Stimulated activated CD8-positive, alpha-beta memory T cell treated with anti-CD3 and anti-CD28 coated beads, Interleukin-15, amount 100 ng/mL, for 1 hour (primary cell): ENCODE results near the gene PPP1R17.

Experiments
- DNase-seq: peaks from one replicate; pipeline ENCODE4 v3.0.0-alpha.2; 2020; ENCODE audit warnings: low read depth

The PPP1R17 gene

GRCh38 chr7:31687024-31687748, at the start of gene PPP1R17:
Gene PPP1R17, plus strand, starts transcription at chr7:31687215. Its CDS starts 5,227 bp downstream, at chr7:31692442.
- no peak for DNase-seq

DNA sequence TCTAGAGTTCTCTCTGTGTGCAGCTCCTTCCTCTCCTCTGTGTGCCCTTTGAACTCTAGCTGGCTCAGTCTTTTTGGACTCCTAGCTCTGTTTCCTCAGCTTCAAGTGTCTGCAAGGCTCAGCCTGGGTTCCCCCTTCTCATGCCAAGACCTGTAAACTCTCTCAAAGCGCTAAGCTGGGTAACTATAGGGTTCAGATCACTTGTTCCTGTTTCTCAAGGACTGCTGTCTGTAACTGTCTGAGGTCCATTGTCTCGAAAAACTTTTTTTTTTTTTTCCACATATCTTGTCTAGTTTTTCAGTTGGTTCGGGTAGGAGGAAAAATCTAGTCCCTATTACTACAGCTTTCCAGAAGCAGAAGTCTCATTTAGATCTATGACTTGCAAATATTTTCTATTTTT, 46.6 kb upstream of the PPP1R17 start:
- no peak for DNase-seq

GRCh38 chr7:31642681-31643115, 44.3 kb upstream of the PPP1R17 start:
- no peak for DNase-seq

DNA sequence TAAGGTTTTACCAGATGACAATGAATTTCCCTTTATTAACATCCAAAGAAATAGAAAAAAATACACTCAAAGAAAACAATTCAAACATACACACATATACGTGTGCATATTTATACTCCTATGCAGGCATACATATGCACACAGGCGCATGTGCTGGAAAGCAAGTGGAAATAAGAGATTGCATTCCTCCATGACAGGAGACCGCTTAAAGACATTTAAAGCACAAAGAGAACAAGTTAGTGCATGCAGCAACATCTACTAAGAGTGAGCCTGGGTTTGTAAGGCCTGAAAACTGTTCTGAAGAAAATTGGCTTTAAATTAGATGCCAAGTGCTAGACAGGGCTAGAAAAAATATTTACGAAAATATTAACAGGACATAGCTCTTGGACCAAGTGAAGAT, 40.1 kb upstream of the PPP1R17 start:
- DNase-seq: no peak

DNA sequence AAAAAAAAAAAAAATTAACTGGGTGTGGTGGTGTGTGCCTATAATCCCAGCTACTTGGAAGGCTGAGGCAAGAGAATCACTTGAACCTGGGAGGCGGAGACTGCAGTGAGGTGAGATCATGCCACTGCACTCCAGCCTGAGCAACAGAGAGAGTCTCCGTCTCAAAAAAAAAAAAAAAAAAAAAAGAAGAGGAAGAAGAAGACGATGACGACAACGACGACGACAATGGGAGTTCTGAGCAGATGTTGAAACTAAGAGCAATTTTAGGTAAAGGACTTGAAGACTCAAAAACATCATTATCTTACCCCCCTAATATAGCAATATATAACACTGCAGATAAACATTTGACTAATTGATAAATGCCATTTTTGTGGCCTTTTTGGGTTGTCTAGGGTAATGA, 39.5 kb upstream of the PPP1R17 start:
- DNase-seq: no peak

DNA sequence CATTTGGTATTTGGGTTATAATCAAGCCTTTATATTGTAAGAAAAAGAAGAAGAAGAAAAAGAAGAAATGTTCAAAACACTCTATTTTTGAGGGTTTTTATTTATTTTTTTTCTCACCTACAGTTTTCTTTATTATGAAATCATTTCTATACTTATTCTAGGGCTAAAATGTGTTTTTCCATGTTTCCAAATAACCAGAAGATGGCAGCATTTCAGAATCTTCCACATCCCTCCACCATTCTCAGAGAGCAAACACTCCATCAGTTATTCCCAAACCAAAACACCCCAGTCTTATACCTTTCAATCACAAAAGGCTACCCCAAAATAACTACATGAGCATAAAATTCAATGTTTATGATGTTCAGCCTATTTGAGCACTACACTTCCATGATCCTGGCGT, 38.7 kb upstream of the PPP1R17 start:
- DNase-seq: no peak

DNA sequence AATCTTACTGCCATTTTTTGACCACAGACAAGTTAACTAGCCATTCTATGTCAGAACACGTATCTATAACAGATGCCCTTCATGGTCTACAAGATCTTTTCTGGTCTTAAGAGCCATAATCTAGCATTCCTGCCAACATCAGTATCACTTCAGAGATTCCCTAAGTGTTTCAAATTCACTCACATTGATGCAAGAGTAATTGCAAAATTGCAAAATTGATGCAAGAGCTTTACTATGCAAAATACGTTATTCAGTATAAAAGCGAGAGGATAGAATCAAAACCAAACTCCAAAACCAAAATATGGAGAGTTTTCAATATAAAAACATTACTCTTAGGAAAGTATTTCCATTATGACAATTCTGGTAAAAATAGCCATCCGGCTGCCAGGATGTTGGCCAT, 38.1 kb upstream of the PPP1R17 start:
- DNase-seq: no peak

DNA sequence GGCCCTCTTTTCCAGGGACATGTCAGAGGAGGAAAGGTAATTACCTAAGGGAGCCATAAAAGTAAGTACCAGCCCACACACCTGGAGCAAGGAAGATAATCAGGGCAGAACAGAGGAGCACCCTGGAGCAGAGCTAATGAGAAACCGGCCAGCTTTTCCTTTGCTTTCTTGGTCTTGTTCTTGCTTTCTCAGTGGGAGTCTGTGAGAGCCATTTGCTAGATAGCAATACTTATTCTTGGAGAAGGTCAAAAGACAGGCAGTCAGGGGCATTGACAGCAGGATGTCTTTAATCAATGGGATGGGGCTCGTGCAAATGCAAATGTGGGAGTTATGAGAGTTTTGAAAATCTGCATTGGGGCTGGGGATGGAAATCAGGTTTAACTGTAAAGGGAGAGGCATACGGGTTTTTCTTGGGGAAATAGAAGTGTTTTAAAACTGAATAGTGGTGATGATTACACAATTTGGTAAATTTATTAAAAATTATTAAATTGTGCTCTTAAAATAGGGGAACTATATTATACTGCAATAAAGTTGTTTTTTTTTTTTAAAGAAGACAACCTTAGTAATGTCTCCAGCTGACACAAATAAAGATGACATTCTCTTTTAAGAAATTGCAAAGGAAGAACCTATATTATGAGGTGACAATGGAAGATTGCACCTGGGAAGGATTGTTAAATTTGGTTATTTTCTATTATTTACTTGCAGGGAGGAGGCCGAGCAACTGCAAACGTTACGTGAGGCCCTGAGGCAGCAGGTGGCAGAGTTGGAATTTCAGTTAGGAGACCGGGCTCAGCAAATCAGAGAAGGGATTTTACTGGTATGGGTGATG, 35.6 kb upstream of the PPP1R17 start:
- DNase-seq: no peak

DNA sequence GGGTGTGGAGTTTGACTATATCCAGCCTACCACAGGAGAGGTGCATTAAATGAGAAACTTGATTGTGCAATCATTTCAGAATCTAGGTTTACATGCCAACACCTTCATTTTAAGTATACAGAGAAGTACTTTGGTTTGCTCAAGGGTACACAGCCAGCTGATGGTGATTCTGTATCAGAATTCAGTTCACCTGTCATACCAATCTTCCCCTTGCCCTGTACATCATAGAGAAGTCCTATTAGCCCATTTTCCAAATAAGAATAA, 35.0 kb upstream of the PPP1R17 start:
- DNase-seq: no peak

DNA sequence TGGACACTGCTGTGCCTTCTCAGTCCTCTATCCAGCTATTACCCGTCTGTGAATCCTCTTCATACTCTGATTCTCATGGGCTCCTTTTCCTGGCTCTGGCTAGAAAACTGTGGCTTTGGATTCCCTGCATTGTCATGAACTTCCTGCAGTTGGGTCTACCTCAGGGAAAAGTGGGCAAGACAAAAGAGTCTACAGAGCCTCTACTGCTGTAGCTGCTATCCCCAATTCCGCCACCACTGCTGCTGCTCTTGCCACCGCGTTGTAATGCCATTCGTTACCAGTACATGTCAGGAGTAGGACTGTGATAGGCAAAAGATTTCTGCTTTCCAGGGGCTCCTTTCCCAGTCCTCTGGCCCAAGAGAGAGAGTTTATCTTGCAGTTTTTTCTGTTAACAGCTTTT, 23.9 kb upstream of the PPP1R17 start:
- DNase-seq: no peak

DNA sequence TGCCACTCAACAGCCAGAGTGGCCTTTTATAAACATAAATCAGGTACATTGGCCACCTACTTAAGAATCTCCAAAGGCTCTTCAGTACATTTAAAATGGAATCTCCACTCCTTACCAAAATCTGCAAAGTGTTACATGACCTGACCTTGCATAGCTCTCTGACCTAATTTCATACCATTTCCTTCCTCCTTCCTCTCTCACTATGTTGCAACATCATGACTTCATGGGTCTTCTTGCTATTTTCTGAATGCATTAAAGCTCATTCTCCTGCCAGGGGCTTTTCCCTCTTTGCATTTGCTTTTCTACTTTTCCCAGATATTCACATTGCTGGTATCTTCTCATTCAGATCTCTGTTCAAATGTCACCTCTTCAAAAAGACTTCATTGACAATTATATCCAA, 22.1 kb upstream of the PPP1R17 start:
- DNase-seq: no peak

- no peak for DNase-seq
Measured at GRCh38 chr7:31665546-31665945, 21.5 kb upstream of the PPP1R17 start.

GRCh38 chr7:31669461-31669860, 17.6 kb upstream of the PPP1R17 start:
- DNase-seq: no peak

DNA sequence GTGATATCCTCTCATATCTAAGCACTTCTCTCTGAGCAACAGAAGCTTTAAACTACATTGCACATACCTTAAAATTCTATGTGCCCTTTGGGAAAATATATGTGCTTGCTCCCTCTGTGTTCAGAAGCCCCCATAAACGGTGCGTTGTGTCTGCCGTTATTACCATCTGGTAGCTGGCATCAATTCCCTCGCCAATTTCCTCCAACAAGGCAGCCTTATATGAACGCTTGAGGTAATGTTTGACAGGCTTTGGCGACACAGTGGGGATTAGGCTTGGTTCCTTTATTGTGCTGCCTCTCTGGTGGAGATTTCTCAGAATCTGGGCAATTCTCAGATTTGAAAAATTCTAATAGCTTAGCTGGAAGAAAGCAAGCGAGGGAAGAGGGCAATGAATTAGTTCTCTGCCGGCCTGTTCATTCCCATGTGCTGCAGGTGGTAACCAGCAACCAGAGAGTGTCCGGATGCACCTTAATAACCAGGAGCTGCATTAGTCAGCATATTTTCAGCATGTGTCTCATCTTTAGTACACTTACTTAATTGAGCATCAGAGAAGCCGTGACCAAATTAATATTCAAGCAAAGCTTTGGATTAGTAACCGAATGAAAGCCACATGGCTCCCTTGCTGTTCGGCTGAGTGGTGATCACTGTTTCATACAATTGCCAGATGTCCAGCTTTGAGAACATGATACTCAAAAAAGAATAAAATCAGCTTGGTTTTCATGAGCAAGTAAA, 7.3 kb upstream of the PPP1R17 start:
- no peak for DNase-seq

DNA sequence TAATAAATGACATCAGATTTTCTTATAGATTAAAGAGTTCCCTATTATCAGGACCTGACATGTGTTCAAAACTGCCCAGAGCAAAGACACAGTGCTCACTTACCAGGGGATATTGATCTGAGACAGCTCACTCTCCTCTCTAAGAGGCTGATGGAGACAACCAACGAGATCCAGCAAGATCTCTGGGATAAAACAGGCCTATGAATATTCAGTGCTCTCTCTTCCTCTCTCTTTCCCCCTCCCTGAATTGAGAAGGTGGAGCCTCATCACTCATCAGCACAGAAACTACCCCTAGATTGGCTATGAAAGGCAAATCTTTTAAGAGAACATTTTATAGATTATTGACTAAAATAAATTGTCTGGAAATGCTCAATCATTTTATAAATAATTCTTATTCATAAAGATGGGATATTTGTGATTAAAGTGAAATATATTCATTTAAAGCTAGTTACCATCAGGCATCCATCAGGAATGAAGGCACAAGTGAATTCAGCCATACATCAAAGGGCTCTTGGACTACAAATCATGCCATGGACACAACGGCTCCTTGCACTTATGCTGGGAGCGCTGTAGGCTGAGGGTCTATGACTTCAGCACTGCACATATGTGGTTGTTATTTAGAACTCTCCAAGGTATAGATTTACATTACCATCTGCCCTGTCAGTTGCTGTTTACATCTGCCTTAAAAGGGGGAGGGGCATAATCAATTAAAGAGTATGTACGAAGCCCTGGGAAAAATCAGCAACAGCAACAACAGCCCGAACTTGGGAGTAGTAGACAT, 3.4 kb upstream of the PPP1R17 start:
- DNase-seq: no peak

- no peak for DNase-seq
Measured at GRCh38 chr7:31688372-31688771, 1.4 kb downstream of the PPP1R17 start.

GRCh38 chr7:31688996-31689395, 2.0 kb downstream of the PPP1R17 start:
- no peak for DNase-seq

DNA sequence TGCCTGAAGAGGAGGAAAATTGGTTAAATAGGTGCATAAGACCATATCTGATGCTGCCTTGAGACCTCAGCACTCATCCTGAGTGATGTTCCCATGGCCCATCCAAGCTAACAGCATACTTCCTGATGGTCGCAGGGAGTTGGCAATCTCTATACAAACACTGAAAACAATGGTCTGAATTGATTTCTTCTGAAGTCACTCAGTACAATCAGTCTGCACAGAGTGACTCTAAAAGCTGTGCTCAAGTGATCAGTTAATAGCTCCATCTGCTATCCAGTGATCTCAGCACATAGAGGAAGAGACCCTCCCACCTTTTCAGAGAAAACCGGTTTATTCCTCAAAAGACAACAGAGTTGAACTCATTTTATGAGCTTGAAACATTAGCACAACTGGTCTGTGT, 3.9 kb downstream of the PPP1R17 start:
- DNase-seq: no peak

DNA sequence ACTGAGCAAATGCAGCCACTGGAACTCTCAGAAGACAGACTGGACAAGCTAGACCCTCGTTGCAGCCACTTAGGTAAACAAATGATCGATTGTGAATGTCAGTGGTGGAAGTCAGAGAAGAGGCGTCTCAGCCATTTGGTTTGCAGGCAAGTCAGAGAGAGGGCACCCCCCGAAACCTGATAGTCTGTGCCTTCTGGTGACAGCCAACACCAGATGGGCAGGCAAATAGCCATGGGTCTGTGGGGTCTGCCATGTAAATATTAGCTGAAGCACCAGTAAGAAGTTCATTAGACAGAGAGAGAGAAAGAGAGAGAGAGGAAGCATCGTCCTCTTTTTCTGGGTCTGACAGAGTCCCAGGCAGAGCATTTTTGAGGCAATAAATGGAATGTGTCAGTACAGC, 5.4 kb downstream of the PPP1R17 start:
- DNase-seq: no peak

- DNase-seq: no peak
Measured at GRCh38 chr7:31692871-31693270, 5.9 kb downstream of the PPP1R17 start.

DNA sequence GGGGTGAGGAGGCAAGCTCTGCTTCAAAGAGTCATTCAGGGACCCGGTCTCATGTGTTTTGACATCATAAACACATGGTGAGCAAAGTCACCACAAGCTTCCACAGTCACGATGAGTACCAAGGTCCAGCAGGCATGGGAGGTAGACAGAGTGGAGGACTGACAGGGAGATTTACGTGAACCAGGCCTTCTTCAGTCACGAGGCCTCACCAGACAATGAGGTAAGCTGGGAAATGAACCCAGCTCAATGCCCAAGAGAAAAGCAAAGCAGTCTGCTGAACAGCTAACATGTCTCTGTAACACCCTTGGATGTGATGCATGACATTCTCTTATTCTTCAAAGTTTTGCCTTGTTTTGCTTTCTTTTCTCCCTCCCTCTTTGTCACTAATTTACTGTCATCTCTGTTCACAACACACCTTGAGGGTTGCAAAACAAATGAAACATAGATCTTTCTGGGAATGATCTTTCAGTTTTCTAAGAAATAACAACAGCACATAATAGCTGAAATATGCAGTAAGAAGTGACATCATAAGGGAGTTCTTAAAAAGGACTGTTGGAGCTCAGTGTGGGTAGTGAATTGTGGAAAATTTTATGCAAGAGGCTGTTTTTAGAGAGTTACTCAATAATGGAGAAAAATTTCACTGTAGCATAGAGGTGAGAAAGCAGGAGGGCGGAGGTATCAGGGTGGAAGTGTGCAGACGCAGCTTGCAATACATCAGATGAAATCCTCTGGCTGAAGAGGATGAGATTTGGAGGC, 9.0 kb downstream of the PPP1R17 start:
- DNase-seq: no peak

DNA sequence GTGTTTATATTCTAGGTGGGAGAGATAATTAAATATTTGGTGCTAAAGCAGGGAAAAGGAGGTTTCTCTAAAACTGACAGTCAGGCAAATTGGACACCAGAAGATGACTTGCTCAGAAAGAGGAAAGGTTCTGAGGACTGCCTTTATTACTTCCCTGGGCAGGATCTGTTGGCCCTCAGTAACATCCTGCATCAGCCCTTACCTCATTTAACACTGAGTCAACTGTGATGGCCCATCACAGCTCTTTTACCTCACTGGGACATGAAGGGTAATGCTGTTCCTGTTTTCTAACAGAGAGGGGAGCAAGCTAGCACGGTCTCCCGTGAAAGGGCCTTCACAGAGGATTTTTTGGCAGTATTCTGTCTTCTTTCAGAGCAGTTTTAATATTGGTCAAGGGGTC, 12.0 kb downstream of the PPP1R17 start:
- no peak for DNase-seq
